NCI-H226 (cell line): ENCODE measurements around the gene SPOCK1.

ENCODE experiments used
- DNase-seq: peaks from one replicate; pipeline ENCODE4 v3.0.0-alpha.2; 2015

Gene SPOCK1

GRCh38 chr5:137357436-137357835 is 141.7 kb downstream of the SPOCK1 start:
- DNase-seq, result no peak

GRCh38 chr5:137356127-137356526 is 143.0 kb downstream of the SPOCK1 start:
- DNase-seq, result no peak

GRCh38 chr5:137355708-137356107 is 143.4 kb downstream of the SPOCK1 start:
- DNase-seq, result no peak

GRCh38 chr5:137352095-137352494 is 147.0 kb downstream of the SPOCK1 start:
- no peak for DNase-seq

GRCh38 chr5:137350791-137351190 is 148.3 kb downstream of the SPOCK1 start:
- no peak for DNase-seq

GRCh38 chr5:137348759-137349158 is 150.4 kb downstream of the SPOCK1 start:
- no peak for DNase-seq

GRCh38 chr5:137347865-137348264 is 151.3 kb downstream of the SPOCK1 start:
- no peak for DNase-seq

GRCh38 chr5:137346281-137346680 is 152.8 kb downstream of the SPOCK1 start:
- no peak for DNase-seq

- no peak for DNase-seq
These were observed 153.7 kb downstream of the SPOCK1 start for GRCh38 chr5:137345396-137345795.

GRCh38 chr5:137344723-137345322 is 154.3 kb downstream of the SPOCK1 start:
- peak; percentile 16 for DNase-seq

GRCh38 chr5:137344021-137344420 is 155.1 kb downstream of the SPOCK1 start:
- DNase-seq, result no peak

GRCh38 chr5:137342764-137343163 is 156.4 kb downstream of the SPOCK1 start:
- no peak for DNase-seq

- DNase-seq, result no peak
These were observed 157.3 kb downstream of the SPOCK1 start for GRCh38 chr5:137341831-137342230.

GRCh38 chr5:137340881-137341280 is 158.2 kb downstream of the SPOCK1 start:
- no peak for DNase-seq

- no peak for DNase-seq
These were observed 162.5 kb downstream of the SPOCK1 start for GRCh38 chr5:137336565-137337120.

GRCh38 chr5:137336161-137336560 is 163.0 kb downstream of the SPOCK1 start:
- DNase-seq, result no peak

- no peak for DNase-seq
These were observed 163.6 kb downstream of the SPOCK1 start for GRCh38 chr5:137335493-137335892.

GRCh38 chr5:137333928-137334327 is 165.2 kb downstream of the SPOCK1 start:
- DNase-seq, result no peak

GRCh38 chr5:137333475-137333874 is 165.7 kb downstream of the SPOCK1 start:
- DNase-seq, result no peak

GRCh38 chr5:137332296-137332695 is 166.8 kb downstream of the SPOCK1 start:
- DNase-seq, result no peak

GRCh38 chr5:137329586-137330296 is 169.4 kb downstream of the SPOCK1 start:
- no peak for DNase-seq

- DNase-seq, result no peak
These were observed 170.1 kb downstream of the SPOCK1 start for GRCh38 chr5:137328991-137329390.

GRCh38 chr5:137328463-137328862 is 170.7 kb downstream of the SPOCK1 start:
- no peak for DNase-seq

- DNase-seq, result no peak
These were observed 173.4 kb downstream of the SPOCK1 start for GRCh38 chr5:137325721-137326120.
